ENCODE data around the gene E2F6. TPM values are rescaled to one million over a fixed set of nuclear protein-coding genes. Genes with fewer than 3 reads are reported as not detected.

The E2F6 gene
- total and polyA plus RNA-seq, 2 of the 13 experiments (the other 11 are each of a cell fraction or from before 2014, with no cell fraction given), result 27.3 to 36.0 TPM

GRCh38 chr2:11499081-11499743 is 33.3 kb upstream of the E2F6 start (continued):
- TF ChIP-seq BCLAF1 (IDR thresholded peaks at IDR 0.05), result no peak
- peak; percentile 6 to 94; a peak in 3 of 4 replicates for TF ChIP-seq ATF4 (CRISPR knock-in tag; IDR thresholded peaks at IDR 0.05)
- peak; percentile 76 for TF ChIP-seq GATAD1 (CRISPR knock-in tag; IDR thresholded peaks at IDR 0.05)
- TF ChIP-seq NFYC (CRISPR knock-in tag; IDR thresholded peaks at IDR 0.05), result no peak
- TF ChIP-seq KLF9 (CRISPR knock-in tag; IDR thresholded peaks at IDR 0.05; ENCODE audit: low read depth), result peak; percentile 45; the same call in 1 of the 2 replicates
- peak; percentile 91 for TF ChIP-seq ZNF430 (CRISPR knock-in tag; IDR thresholded peaks at IDR 0.05)
- TF ChIP-seq, protein P1, sequence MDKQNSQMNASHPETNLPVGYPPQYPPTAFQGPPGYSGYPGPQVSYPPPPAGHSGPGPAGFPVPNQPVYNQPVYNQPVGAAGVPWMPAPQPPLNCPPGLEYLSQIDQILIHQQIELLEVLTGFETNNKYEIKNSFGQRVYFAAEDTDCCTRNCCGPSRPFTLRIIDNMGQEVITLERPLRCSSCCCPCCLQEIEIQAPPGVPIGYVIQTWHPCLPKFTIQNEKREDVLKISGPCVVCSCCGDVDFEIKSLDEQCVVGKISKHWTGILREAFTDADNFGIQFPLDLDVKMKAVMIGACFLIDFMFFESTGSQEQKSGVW (CRISPR knock-in tag; IDR thresholded peaks at IDR 0.05; ENCODE audit: borderline replicate concordance), result no peak
- TF ChIP-seq E2F2 (CRISPR knock-in tag; IDR thresholded peaks at IDR 0.05; ENCODE audit: borderline replicate concordance), result no peak
- 0 out of 2 replicates have a peak, but pooled peaks have one; percentile 62 for TF ChIP-seq ZNF619 (CRISPR knock-in tag; IDR thresholded peaks at IDR 0.05)
- no peak for TF ChIP-seq ZNF207 (IDR thresholded peaks at IDR 0.05; ENCODE audit: borderline replicate concordance)
- TF ChIP-seq CENPBD1 (CRISPR knock-in tag; IDR thresholded peaks at IDR 0.05; ENCODE audit: borderline replicate concordance, low read depth), result no peak
- peak; percentile 86; the same call in 1 of the 2 replicates for TF ChIP-seq ZNF598 (CRISPR knock-in tag; IDR thresholded peaks at IDR 0.05; ENCODE audit: borderline replicate concordance)
- TF ChIP-seq EP300 (IDR thresholded peaks at IDR 0.05; ENCODE audit: low read depth in 2 of 2, low read length in 2 of 2), result peak; percentile 91 to 100; a peak in 3 of 4 replicates
- TF ChIP-seq EP300 (CRISPR knock-in tag; IDR thresholded peaks at IDR 0.05; ENCODE audit: borderline replicate concordance), result peak; percentile 100
- peak; percentile 52; the same call in 1 of the 2 replicates for TF ChIP-seq NFRKB (IDR thresholded peaks at IDR 0.05)
- TF ChIP-seq ZNF878 (CRISPR knock-in tag; IDR thresholded peaks at IDR 0.05), result peak; percentile 96
- TF ChIP-seq PHB2 (IDR thresholded peaks at IDR 0.05; ENCODE audit: partially characterized antibody), result no peak
- TF ChIP-seq SKIL (CRISPR knock-in tag; IDR thresholded peaks at IDR 0.05; ENCODE audit: borderline replicate concordance), result peak; percentile 94
- peak; percentile 76; the same call in 1 of the 2 replicates for TF ChIP-seq ZNF652 (CRISPR knock-in tag; IDR thresholded peaks at IDR 0.05; ENCODE audit: borderline replicate concordance, low read depth)
- no peak for TF ChIP-seq SMYD3 (CRISPR knock-in tag; IDR thresholded peaks at IDR 0.05)

All from HepG2 (cell line).